Suppressor macrophage treated with lipopolysaccharide for 1 hour (primary cell): Measurements from ENCODE around the gene GDF9.
A peak's percentile ranks its signal among the peaks of the same experiment; 100 is the strongest.

Experiments used
- DNase-seq, 3 donors: peaks; one replicate each; pipeline ENCODE4 v3.0.0-alpha.2; 2020 to 2022

The GDF9 gene

GRCh38 chr5:132815454-132815853 lies 50.8 kb downstream of the GDF9 start:
- no peak for DNase-seq

GRCh38 chr5:132814503-132815294 lies 51.6 kb downstream of the GDF9 start:
- DNase-seq, result no peak

GRCh38 chr5:132813599-132814502 lies 52.4 kb downstream of the GDF9 start:
- no peak for DNase-seq

- DNase-seq, result no peak
These were observed 53.3 kb downstream of the GDF9 start, which contains the start of gene SOWAHA for GRCh38 chr5:132812781-132813598. Gene SOWAHA, plus strand, starts transcription at chr5:132813302. Its CDS starts 320 bp downstream, at chr5:132813622.

- peak; percentile 50 to 59 (median 58) for DNase-seq
These were observed 54.0 kb downstream of the GDF9 start for GRCh38 chr5:132812123-132812765.
